Stimulated activated naive CD4-positive, alpha-beta T cell (primary cell): ENCODE measurements around the gene NEU1.
"Not testable (repeated sequence)": the region's sequence is repeated elsewhere in the genome, so short reads cannot be mapped to it uniquely, and the experiment has no call there.

Experiments
- DNase-seq, 6 experiments: peaks; one replicate each; lab custom pipeline; 2025; lab: John Stamatoyannopoulos, UW

Gene NEU1

GRCh38 chr6:31817929-31818511 lies 44.6 kb downstream of the NEU1 start:
- not testable (repeated sequence) for DNase-seq

- DNase-seq: peak in 4 of 6 experiments; percentile 33 to 80 (median 68)
Measured at GRCh38 chr6:31817133-31817928, 45.3 kb downstream of the NEU1 start.

GRCh38 chr6:31815025-31815838 lies 47.4 kb downstream of the NEU1 start, which contains the start of the genes HSPA1A and HSPA1L:
Gene HSPA1A (plus strand): TSS chr6:31815543. CDS start chr6:31815757, 214 bp downstream.
Gene HSPA1L (minus strand): TSS chr6:31815283. CDS start chr6:31811972, 3,311 bp downstream.
- DNase-seq: peak; percentile 12 to 72 (median 43)

GRCh38 chr6:31814677-31815024 lies 48.0 kb downstream of the NEU1 start:
- DNase-seq: peak; percentile 29 to 74 (median 46)

GRCh38 chr6:31813465-31813849 lies 49.2 kb downstream of the NEU1 start:
- DNase-seq: no peak

- no peak for DNase-seq
Measured at GRCh38 chr6:31811645-31812044, 51.0 kb downstream of the NEU1 start.

GRCh38 chr6:31808599-31808998 lies 54.0 kb downstream of the NEU1 start:
- DNase-seq: not testable (repeated sequence)
